Uterus (tissue), 4 donors: ENCODE data around the gene CEP131. TPM values are rescaled to one million over a fixed set of nuclear protein-coding genes. Genes with fewer than 3 reads are reported as not detected.

Source experiments
- DNase-seq, 2 donors: peaks; one replicate each; pipeline ENCODE4 v3.0.0-alpha.2; 2019 to 2020
- H3K27ac ChIP-seq, 2 donors: fragments of 200-600 bp; sonication (generic); 1 replicate in 1 of 2; 2 replicates in 1 of 2; pipeline ENCODE4 v1.5.1; 2016 to 2018
- H3K27me3 ChIP-seq, 2 donors: fragments of 200-600 bp; sonication (generic); one replicate each; pipeline ENCODE4 v1.5.1; 2018 to 2019; ENCODE audit warnings: control low read depth in 1 of 2
- H3K36me3 ChIP-seq, 2 donors: fragments of 200-600 bp; sonication (generic); one replicate each; pipeline ENCODE4 v1.5.1; 2019; ENCODE audit warnings: control low read depth in 1 of 2
- H3K4me1 ChIP-seq, 2 donors: fragments of 200-600 bp; sonication (generic); one replicate each; pipeline ENCODE4 v1.5.1; 2018 to 2019; ENCODE audit warnings: control low read depth in 1 of 2
- H3K4me3 ChIP-seq, 2 donors: fragments of 200-600 bp; sonication (generic); 1 replicate in 1 of 2; 2 replicates in 1 of 2; pipeline ENCODE4 v1.5.1; 2018 to 2019; ENCODE audit warnings: mild to moderate bottlenecking in 1 of 2
- H3K9me3 ChIP-seq, 2 donors: fragments of 200-600 bp; sonication (generic); one replicate each; pipeline ENCODE4 v1.5.1; 2019; ENCODE audit warnings: control low read depth in 1 of 2
- POLR2A ChIP-seq, 2 donors: fragments of 450-650 bp; IDR thresholded peaks; one replicate each; pipeline ENCODE4 v1.6.1; 2016; ENCODE audit warnings: antibody characterized with exemption in 2 of 2, mild to moderate bottlenecking in 1 of 2, moderate library complexity in 1 of 2
- intact Hi-C: fragments of 100-400 bp; cut with DNase I; formaldehyde crosslinking; loops from one replicate; pipeline ENCODE4 v1.15.1; 2023; ENCODE audit warnings: low total_unique reads
- total RNA-seq, 4 donors: library from RNA; depleted of rRNA in 3 of 4; stranded (reverse); fragments of >200 nt in 3 of 4; gene quantifications; one replicate each; pipeline versions ENCODE4 v1.1.0 to v1.2.4, GENCODE V29; 2014 to 2023
- TF ChIP-seq, protein P1 (sequence below), 4 experiments: fragments of 200-600 bp in 2 of 4; fragments of 450-650 bp in 2 of 4; sonication (generic) in 2 of 4; IDR thresholded peaks; one replicate each; pipeline ENCODE4 v1.5.1; 2016 to 2019; ENCODE audit warnings: antibody characterized with exemption in 4 of 4, mild to moderate bottlenecking in 2 of 4, moderate library complexity in 1 of 4
- donor health status: DM: yes; HTN: yes; CAD: no.

The CEP131 gene
- total RNA-seq, 4 donors from 2014 or later: 2.9 to 13.3 (median 10.0) TPM

GRCh38 chr17:81160306-81160705 lies 62.5 kb downstream of the CEP131 start:
- no peak overlapping the region for H3K4me3 ChIP-seq
- H3K27ac ChIP-seq: peak overlapping the region in 1 of 2 donors; percentile 15
- no peaks in the 10 kb centered on the region for H3K9me3 ChIP-seq
- H3K27me3 ChIP-seq: no peaks in the 10 kb centered on the region
- H3K36me3 ChIP-seq: no peaks in the 10 kb centered on the region
- intact Hi-C loops: no loop called here
- no peak for TF ChIP-seq POLR2A (IDR thresholded peaks at IDR 0.05)
- TF ChIP-seq, protein P1, sequence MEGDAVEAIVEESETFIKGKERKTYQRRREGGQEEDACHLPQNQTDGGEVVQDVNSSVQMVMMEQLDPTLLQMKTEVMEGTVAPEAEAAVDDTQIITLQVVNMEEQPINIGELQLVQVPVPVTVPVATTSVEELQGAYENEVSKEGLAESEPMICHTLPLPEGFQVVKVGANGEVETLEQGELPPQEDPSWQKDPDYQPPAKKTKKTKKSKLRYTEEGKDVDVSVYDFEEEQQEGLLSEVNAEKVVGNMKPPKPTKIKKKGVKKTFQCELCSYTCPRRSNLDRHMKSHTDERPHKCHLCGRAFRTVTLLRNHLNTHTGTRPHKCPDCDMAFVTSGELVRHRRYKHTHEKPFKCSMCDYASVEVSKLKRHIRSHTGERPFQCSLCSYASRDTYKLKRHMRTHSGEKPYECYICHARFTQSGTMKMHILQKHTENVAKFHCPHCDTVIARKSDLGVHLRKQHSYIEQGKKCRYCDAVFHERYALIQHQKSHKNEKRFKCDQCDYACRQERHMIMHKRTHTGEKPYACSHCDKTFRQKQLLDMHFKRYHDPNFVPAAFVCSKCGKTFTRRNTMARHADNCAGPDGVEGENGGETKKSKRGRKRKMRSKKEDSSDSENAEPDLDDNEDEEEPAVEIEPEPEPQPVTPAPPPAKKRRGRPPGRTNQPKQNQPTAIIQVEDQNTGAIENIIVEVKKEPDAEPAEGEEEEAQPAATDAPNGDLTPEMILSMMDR (IDR thresholded peaks at IDR 0.05): no peak
- peak in 1 of 2 donors; percentile 35 for DNase-seq
- no peaks in the 10 kb centered on the region for H3K4me1 ChIP-seq

GRCh38 chr17:81159611-81160265 lies 63.0 kb downstream of the CEP131 start:
- no peaks in the 10 kb centered on the region for H3K36me3 ChIP-seq
- H3K27ac ChIP-seq: peak overlapping the region in 1 of 2 donors; percentile 15
- intact Hi-C loops: no loop called here
- no peak overlapping the region for H3K4me3 ChIP-seq
- no peaks in the 10 kb centered on the region for H3K9me3 ChIP-seq
- DNase-seq: no peak
- no peaks in the 10 kb centered on the region for H3K27me3 ChIP-seq
- H3K4me1 ChIP-seq: no peaks in the 10 kb centered on the region
- no peak for TF ChIP-seq POLR2A (IDR thresholded peaks at IDR 0.05)
- TF ChIP-seq, protein P1 (IDR thresholded peaks at IDR 0.05): no peak

GRCh38 chr17:81158688-81159590 lies 63.8 kb downstream of the CEP131 start:
- H3K27me3 ChIP-seq: no peaks in the 10 kb centered on the region
- intact Hi-C loops: no loop called here

GRCh38 chr17:81157848-81158687 lies 64.7 kb downstream of the CEP131 start:
- H3K36me3 ChIP-seq: no peaks in the 10 kb centered on the region
- H3K9me3 ChIP-seq: no peaks in the 10 kb centered on the region
- no peaks in the 10 kb centered on the region for H3K27me3 ChIP-seq
- H3K4me3 ChIP-seq: no peak overlapping the region
- DNase-seq: no peak
- intact Hi-C loops: no loop called here
- no peaks in the 10 kb centered on the region for H3K4me1 ChIP-seq
- no peak overlapping the region for H3K27ac ChIP-seq
- TF ChIP-seq, protein P1 (IDR thresholded peaks at IDR 0.05): no peak
- no peak for TF ChIP-seq POLR2A (IDR thresholded peaks at IDR 0.05)

More at GRCh38 chr17:81158688-81159590, 63.8 kb downstream of the CEP131 start:
- no peaks in the 10 kb centered on the region for H3K4me1 ChIP-seq
- no peaks in the 10 kb centered on the region for H3K9me3 ChIP-seq
- no peak for DNase-seq
- H3K27ac ChIP-seq: no peak overlapping the region
- TF ChIP-seq, protein P1 (IDR thresholded peaks at IDR 0.05): no peak
- no peak for TF ChIP-seq POLR2A (IDR thresholded peaks at IDR 0.05)
- H3K36me3 ChIP-seq: no peaks in the 10 kb centered on the region
- H3K4me3 ChIP-seq: no peak overlapping the region
